GM19395 (cell line): ENCODE data around the gene EIF2S1.
"Not testable (repeated sequence)": the region's sequence is repeated elsewhere in the genome, so short reads cannot be mapped to it uniquely, and the experiment has no call there.

Source experiments
- ATAC-seq: cut with Tn5 transposase; IDR thresholded peaks from one replicate; pipeline ENCODE4 v1.9.1; 2021; ENCODE audit warnings: mild to moderate bottlenecking, moderate library complexity; ENCODE audit not compliant: unreplicated experiment

EIF2S1 gene

GRCh38 chr14:67371247-67372148, 11.4 kb downstream of the EIF2S1 start:
- no peak for ATAC-seq

GRCh38 chr14:67372833-67373232, 12.7 kb downstream of the EIF2S1 start:
- no peak for ATAC-seq

GRCh38 chr14:67373347-67373746, 13.2 kb downstream of the EIF2S1 start:
- ATAC-seq = no peak

GRCh38 chr14:67377916-67378315, 17.8 kb downstream of the EIF2S1 start:
- no peak for ATAC-seq

GRCh38 chr14:67385120-67385519, 25.0 kb downstream of the EIF2S1 start:
- ATAC-seq = no peak

GRCh38 chr14:67385618-67386017, 25.5 kb downstream of the EIF2S1 start:
- ATAC-seq = no peak

- ATAC-seq = no peak
Measured at GRCh38 chr14:67387195-67387594, 27.1 kb downstream of the EIF2S1 start.

GRCh38 chr14:67389275-67389674, 29.1 kb downstream of the EIF2S1 start:
- ATAC-seq = no peak

- no peak for ATAC-seq
Measured at GRCh38 chr14:67389811-67390534, 29.8 kb downstream of the EIF2S1 start.

GRCh38 chr14:67391268-67391667, 31.1 kb downstream of the EIF2S1 start:
- no peak for ATAC-seq

- ATAC-seq = no peak
Measured at GRCh38 chr14:67392123-67392522, 32.0 kb downstream of the EIF2S1 start.

GRCh38 chr14:67392800-67393199, 32.7 kb downstream of the EIF2S1 start:
- ATAC-seq = no peak

GRCh38 chr14:67393689-67394088, 33.6 kb downstream of the EIF2S1 start:
- no peak for ATAC-seq

GRCh38 chr14:67395086-67395875, 35.2 kb downstream of the EIF2S1 start:
- no peak for ATAC-seq

- no peak for ATAC-seq
Measured at GRCh38 chr14:67395876-67396189, 35.7 kb downstream of the EIF2S1 start.

GRCh38 chr14:67396381-67396970, 36.3 kb downstream of the EIF2S1 start:
- ATAC-seq = no peak

GRCh38 chr14:67397536-67397935, 37.4 kb downstream of the EIF2S1 start:
- ATAC-seq = no peak

- no peak for ATAC-seq
Measured at GRCh38 chr14:67400434-67400833, 40.3 kb downstream of the EIF2S1 start.

- ATAC-seq = no peak
Measured at GRCh38 chr14:67405771-67406170, 45.6 kb downstream of the EIF2S1 start.

- not testable (repeated sequence) for ATAC-seq
Measured at GRCh38 chr14:67408122-67408801, 48.1 kb downstream of the EIF2S1 start.
